ENCODE results near the gene CISD2.

GRCh38 chr4:102843273-102843672, 25.5 kb upstream of the CISD2 start:
- TF ChIP-seq POLR2AphosphoS5 (IDR thresholded peaks at IDR 0.05; ENCODE audit: low read depth) (no peak), CREB1 (CRISPR knock-in tag; IDR thresholded peaks at IDR 0.05; ENCODE audit: low read depth) (no peak), CTCF (conservative IDR thresholded peaks at IDR 0.05; ENCODE audit: low read depth in 2 of 2) (no peak), JUNB (IDR thresholded peaks at IDR 0.05; ENCODE audit: unreplicated experiment) (no peak), EZH2phosphoT487 (IDR thresholded peaks at IDR 0.05; ENCODE audit: unreplicated experiment) (no peak)
